Osteocyte (in vitro differentiated cells): ENCODE data around the gene STXBP6. TPM values are rescaled to one million over a fixed set of nuclear protein-coding genes. Genes with fewer than 3 reads are reported as not detected.

Experiments used
- DNase-seq: peaks from one replicate; pipeline ENCODE4 v3.0.0; 2021; ENCODE audit warnings: mixed read lengths; ENCODE audit not compliant: unreplicated experiment; ENCODE audit errors: extremely low spot score
- H3K27ac Mint-ChIP-seq: one replicate; pipeline ENCODE4 v1.8.0; 2021; ENCODE audit warnings: mild to moderate bottlenecking, mixed read lengths; ENCODE audit not compliant: unreplicated experiment
- H3K27me3 Mint-ChIP-seq: one replicate; pipeline ENCODE4 v1.8.0; 2021; ENCODE audit warnings: mixed read lengths; ENCODE audit not compliant: unreplicated experiment
- H3K36me3 Mint-ChIP-seq: one replicate; pipeline ENCODE4 v1.8.0; 2021; ENCODE audit warnings: mixed read lengths; ENCODE audit not compliant: unreplicated experiment
- H3K4me1 Mint-ChIP-seq: one replicate; pipeline ENCODE4 v1.8.0; 2021; ENCODE audit warnings: mixed read lengths; ENCODE audit not compliant: unreplicated experiment
- H3K4me3 Mint-ChIP-seq: one replicate; pipeline ENCODE4 v1.8.0; 2021; ENCODE audit warnings: mild to moderate bottlenecking, moderate library complexity, mixed read lengths; ENCODE audit not compliant: unreplicated experiment
- H3K9me3 Mint-ChIP-seq: one replicate; pipeline ENCODE4 v1.8.0; 2021; ENCODE audit warnings: mixed read lengths; ENCODE audit not compliant: unreplicated experiment
- CTCF ChIP-seq: fragments of 200-600 bp; sonication (generic); IDR thresholded peaks from 2 replicates; pipeline ENCODE4 v1.5.0; 2021; ENCODE audit warnings: antibody characterized with exemption, mild to moderate bottlenecking, moderate library complexity
- total RNA-seq: library from RNA; stranded (reverse); gene quantifications from 2 replicates; pipeline ENCODE4 v1.2.1, GENCODE V29; 2021

Gene STXBP6
- total RNA-seq, 1 donor from 2014 or later, result 6.4 TPM

- H3K27ac Mint-ChIP-seq, result no peak overlapping the region
- H3K4me3 Mint-ChIP-seq, result no peak overlapping the region
- no peaks in the 10 kb centered on the region for H3K36me3 Mint-ChIP-seq
- no peak for DNase-seq
- no peaks in the 10 kb centered on the region for H3K27me3 Mint-ChIP-seq
- no peak for TF ChIP-seq CTCF
- H3K4me1 Mint-ChIP-seq, result peaks cover 12% of the 10 kb centered on the region
- no peaks in the 10 kb centered on the region for H3K9me3 Mint-ChIP-seq
Measured at GRCh38 chr14:25092258-25092740, 42.4 kb upstream of the STXBP6 start.

- no peak overlapping the region for H3K4me3 Mint-ChIP-seq
- no peaks in the 10 kb centered on the region for H3K9me3 Mint-ChIP-seq
- peaks cover 2% of the 10 kb centered on the region for H3K27me3 Mint-ChIP-seq
- H3K27ac Mint-ChIP-seq, result peak overlapping the region; percentile 25
- no peaks in the 10 kb centered on the region for H3K36me3 Mint-ChIP-seq
- DNase-seq, result no peak
- TF ChIP-seq CTCF, result no peak
- H3K4me1 Mint-ChIP-seq, result peaks cover 12% of the 10 kb centered on the region
Measured at GRCh38 chr14:25090716-25091454, 40.9 kb upstream of the STXBP6 start.

- Mint-ChIP-seq H3K9me3 (no peaks in the 10 kb centered on the region), H3K27ac (no peak overlapping the region), H3K4me3 (no peak overlapping the region), H3K36me3 (no peaks in the 10 kb centered on the region), H3K27me3 (peaks cover 7% of the 10 kb centered on the region), H3K4me1 (peaks cover 12% of the 10 kb centered on the region)
- TF ChIP-seq CTCF, result no peak
- no peak for DNase-seq
Measured at GRCh38 chr14:25090256-25090655, 40.3 kb upstream of the STXBP6 start.

GRCh38 chr14:25089496-25089895 is 39.5 kb upstream of the STXBP6 start:
- H3K27ac Mint-ChIP-seq, result no peak overlapping the region
- DNase-seq, result no peak
- H3K4me3 Mint-ChIP-seq, result no peak overlapping the region
- peaks cover 12% of the 10 kb centered on the region for H3K4me1 Mint-ChIP-seq
- TF ChIP-seq CTCF, result no peak
- H3K27me3 Mint-ChIP-seq, result peaks cover 11% of the 10 kb centered on the region
- no peaks in the 10 kb centered on the region for H3K9me3 Mint-ChIP-seq
- no peaks in the 10 kb centered on the region for H3K36me3 Mint-ChIP-seq

GRCh38 chr14:25086821-25087396 is 37.0 kb upstream of the STXBP6 start:
- Mint-ChIP-seq H3K4me1 (peaks cover 12% of the 10 kb centered on the region), H3K9me3 (no peaks in the 10 kb centered on the region), H3K27me3 (peaks cover 24% of the 10 kb centered on the region), H3K27ac (no peak overlapping the region), H3K36me3 (no peaks in the 10 kb centered on the region), H3K4me3 (no peak overlapping the region)
- no peak for DNase-seq
- TF ChIP-seq CTCF, result no peak
